CD4-positive, alpha-beta T cell treated with Interleukin-4 for 4 hours (primary cell): Measurements from ENCODE around the gene C1QBP.

Experiments
- DNase-seq: peaks from one replicate; pipeline ENCODE4 v3.0.0-alpha.2; 2020

The C1QBP gene, protein sequence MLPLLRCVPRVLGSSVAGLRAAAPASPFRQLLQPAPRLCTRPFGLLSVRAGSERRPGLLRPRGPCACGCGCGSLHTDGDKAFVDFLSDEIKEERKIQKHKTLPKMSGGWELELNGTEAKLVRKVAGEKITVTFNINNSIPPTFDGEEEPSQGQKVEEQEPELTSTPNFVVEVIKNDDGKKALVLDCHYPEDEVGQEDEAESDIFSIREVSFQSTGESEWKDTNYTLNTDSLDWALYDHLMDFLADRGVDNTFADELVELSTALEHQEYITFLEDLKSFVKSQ

DNA sequence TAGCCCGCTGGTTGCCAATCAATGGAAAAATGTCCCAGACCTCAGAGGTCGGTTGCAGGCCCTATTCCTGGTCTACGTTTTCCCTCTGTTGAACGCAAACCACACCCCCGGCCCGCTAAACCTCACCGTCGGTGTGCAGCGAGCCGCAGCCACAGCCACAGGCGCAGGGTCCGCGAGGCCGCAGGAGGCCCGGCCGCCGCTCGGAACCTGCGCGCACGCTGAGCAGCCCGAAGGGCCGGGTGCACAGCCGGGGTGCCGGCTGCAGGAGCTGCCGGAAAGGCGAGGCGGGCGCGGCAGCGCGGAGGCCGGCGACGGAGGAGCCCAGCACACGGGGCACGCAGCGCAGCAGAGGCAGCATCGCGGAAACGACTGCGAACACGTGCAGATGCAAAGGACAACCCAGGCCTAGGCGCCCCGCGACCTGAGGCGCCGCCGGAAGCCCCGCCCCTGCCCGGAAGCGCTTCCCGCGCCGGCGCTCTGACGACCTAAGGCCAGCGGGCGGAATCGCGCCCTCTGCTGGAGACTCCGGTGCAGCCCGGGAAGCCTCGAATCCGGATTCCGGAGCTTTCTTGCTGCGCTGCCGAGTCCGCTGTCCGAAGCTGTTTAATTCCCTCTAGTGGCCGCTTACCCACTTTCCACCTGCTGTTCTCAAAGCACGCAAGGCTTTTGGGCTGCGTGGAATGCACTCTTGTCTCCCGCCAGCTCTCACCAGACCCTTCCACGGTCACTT is at the start of gene C1QBP:
C1QBP (minus strand) TSS at position 440 of the 730 bp plus-strand sequence; CDS start at position 358, 82 bp downstream.
- peak; percentile 90 for DNase-seq

DNA sequence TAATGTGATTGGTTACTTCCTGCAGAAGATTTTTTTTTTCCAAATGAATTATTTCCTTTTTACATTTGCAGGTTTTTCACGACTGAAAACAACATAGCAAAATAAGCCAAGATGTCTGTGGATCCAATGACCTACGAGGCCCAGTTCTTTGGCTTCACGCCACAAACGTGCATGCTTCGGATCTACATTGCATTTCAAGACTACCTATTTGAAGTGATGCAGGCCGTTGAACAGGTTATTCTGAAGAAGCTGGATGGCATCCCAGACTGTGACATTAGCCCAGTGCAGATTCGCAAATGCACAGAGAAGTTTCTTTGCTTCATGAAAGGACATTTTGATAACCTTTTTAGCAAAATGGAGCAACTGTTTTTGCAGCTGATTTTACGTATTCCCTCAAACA is 49.8 kb upstream of the C1QBP start:
- no peak for DNase-seq

DNA sequence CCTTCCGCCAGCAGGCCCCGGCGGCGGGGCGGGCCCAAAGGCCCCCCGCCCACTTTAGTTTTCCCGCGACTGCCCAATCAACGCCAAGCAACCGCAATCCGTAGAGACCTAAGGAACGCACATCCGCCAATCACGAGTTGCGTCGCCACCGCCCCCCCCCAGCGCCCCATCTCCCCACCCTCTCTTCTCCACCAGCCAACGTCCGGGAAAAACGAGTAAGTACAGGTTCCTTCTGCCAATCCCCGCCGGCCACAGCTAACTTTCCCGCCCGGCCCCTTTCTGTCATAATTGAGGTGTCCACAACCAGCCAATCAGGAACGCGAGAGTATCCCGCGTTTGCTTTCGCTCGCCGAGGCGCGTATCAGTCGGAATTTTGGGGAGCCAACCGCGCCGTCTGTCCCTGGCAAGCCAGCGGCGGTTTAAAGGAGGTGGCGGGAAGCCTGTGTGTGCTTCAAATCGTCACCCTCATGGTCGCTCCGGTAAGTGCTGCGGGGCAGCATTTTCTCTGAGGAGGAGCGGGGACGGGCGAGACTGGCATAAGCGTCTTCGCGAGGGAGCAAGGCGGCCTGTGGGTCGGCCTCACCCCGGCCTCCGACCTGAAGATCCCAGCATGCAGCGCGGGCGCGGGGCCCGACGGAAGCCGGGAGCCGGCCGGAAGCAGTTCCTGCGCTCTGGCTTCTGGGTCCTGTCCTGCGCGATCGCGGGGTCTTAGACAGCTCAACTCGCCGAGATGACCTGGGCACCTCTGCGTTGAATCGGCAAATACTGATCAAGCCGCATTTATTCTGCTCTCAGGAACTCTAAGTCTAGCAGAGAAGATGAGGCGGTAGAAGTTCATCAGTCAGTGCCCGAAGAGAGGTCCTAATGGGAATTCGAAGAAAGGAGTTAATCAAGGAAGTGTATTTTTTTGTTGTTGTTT is 47.5 kb upstream of the C1QBP start, which contains the start of gene MIS12:
MIS12 (plus strand) TSS at position 361 of the 919 bp plus-strand sequence. CDS start 2,297 bp downstream, outside the sequence.
- DNase-seq = peak; percentile 99

DNA sequence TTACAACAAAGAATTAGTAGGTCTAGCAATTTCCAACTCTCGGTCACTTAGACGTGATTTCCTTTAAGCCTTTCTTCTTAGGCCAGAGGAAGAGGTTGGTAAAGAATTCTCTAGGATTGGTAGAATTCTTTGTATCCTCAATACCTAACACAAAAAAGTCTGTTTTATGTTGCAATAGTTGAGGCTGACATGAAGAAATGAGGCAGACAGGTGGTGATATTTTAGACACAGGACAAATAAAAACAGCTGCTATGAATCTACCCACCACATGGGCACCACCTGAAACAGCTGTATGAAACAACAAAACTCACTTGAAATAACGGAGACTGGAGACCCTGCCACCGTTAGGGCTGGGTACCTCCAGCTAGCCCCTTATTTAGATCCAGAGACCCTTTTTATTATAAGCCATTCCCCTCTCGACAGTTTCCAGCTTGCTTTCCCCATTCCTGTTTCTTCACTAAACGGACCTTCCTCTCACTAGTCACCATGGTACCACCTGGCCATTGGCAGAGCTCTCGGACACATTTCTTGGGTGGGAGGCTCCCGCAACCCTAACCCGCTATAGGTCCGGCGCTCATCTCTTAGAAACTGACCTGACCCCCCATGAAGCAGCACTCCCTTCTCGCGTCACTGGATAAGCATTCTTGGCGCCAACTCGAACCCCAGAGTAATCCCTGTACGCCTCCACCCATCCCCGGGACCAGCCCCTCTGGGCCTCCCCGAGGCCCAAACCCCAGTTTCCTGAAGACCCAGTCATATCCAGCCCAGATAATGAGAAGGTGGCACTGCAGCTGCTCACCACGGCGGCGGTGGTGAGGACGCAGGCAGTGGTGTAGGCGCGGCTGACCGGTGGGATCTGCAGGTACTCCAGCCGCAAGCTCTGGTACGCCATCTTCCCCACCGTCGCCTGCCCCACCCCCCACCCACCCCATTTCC is 46.6 kb upstream of the C1QBP start, which contains the start of gene DERL2:
DERL2 (minus strand) TSS at position 909 of the 936 bp plus-strand sequence; CDS start at position 892, 17 bp downstream.
- no peak for DNase-seq

DNA sequence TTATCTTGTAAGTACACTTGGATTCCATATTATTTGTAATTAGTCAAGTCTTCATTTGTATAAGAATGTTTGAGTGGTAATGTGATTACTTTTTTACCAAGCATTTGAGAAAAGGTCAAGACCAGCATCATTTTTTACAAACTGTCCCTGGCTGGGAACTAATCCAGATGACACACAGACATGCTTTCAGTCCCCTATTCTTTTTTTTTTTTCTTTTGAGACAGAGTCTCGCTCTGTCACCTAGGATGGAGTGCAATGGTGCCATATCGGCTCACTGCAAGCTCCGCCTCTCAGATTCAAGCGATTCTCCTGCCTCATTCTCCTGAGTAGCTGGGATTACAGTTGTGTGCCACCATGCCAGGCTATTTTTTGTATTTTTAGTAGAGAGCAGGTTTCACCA is 42.5 kb upstream of the C1QBP start:
- DNase-seq = no peak

DNA sequence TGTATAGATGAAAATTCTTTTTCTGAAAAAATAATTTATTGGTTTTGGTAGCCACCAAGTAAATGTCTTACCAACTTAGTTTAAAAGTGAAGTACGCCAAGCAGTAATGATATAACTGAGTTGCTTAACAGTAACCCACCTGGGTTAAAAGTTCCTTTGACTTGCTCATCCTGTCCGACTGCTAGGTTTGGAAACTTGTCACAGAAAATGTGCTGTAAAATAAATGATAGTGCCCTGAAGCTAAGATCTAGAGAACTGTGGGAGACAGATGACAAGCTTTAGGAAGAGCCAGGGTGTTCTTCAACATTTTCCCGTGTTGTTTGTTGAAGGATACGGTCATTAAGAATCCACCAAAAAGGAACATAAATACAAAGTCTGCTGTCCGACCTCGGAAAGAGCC is 42.0 kb upstream of the C1QBP start:
- DNase-seq = no peak

DNA sequence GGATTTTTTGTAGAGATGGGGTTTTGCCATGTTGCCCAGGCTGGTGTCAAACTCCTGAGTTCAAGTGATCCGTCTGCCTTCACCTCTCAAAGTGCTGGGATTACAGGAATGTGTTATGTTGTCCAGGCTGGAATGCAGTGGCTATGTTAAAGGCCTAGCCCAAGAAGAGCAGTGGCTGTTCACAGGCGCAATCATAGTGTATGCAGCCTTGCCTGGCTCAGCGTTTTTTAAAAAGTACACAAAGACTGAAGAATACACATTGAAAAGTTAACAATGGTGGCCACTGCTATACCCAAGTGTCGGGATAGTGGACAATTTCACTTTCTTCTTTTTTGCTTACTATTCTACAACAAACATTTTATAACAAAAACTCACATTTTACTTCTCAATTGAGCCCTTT is 40.0 kb upstream of the C1QBP start:
- no peak for DNase-seq

DNA sequence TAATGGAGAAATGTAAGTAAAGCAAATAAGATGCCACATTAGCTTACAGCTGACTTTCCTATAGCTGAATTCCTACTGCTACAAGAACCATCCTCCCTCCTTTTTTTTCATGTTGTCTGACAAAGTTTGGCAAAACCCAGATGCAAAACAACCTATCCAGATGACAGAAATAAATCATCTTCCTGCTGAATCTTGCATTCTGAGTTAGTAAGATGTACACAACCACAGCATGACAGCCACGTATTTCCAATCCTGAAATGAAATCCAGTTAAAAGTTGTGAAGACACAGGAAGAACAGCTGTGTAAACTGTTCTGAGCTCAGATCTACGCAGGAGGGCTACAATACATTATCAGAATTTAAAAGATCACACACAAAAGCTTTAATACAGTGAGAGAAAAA is 35.0 kb upstream of the C1QBP start:
- DNase-seq = no peak

DNA sequence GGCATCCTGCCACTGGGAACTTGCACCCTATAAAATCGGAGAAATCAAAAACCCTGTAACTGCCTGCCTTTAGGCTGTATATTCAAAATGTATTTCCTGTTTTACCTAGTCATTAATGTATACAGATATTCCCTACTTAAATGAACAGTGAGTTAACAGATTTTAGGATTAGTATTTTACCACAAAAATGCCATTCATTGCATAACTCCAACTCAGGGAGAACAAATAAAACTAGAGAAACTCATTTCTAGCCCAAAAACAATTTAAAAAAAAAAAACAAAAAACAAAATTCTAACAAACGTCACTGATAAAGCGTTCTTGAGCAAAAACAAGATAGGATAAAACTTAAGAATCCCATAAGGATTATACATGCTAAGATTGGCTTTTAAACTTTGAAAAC is 33.6 kb upstream of the C1QBP start:
- no peak for DNase-seq

DNA sequence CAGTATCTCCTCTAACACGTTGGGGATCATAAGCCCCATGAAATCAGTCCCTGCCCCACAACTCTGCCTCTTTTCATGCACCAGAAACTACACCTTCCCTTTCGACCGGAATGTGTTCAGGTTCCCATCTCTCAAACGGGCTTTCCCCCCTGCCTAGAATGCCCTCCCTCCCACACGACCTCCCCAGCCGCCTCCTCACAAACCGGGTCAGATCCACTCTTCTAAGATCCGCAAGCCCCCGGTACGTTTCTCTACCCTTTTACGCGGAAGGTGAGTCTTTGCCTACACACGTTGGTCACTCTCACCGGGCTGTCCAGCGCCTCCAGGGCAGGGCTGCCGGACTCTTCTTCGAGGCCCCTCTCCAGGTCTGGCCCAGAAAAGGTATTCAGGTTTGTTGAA is 29.1 kb upstream of the C1QBP start:
- no peak for DNase-seq

DNA sequence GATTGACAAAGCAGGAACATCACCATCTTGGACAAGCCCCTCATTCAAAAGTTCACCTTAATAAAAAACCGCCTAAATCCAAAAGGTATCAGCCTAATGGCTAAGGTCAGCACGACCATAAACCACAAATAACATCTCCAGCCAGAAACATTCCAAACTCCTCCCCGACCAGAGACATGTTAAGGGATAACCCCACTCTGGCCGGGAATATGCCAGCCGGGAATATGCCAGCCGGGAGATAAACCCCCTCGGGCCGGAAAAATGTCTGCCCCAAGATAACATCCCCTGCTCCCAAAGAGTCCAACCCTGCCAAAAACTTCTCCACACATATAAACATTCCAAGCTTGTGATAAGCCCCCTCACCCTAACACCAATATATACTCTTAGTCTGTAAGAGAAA is 28.5 kb upstream of the C1QBP start:
- no peak for DNase-seq

DNA sequence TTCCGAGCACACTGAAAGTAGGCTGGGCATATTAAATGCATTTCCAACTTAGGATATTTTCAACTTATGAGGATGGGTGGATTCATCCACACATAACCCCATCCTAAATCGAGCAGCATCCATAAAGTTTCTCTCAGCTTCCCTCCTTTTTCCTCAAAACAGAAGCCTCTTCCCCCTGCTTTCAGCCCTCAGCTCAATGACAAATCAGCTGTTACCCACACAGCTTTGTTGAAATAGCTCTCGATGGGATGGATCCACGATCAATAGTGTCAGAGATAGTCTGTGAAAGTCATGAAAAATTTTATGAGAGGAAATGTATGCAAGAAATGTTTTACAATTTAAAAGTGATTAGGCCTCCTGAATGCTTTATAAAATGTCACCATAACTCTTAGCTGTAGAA is 27.3 kb upstream of the C1QBP start:
- no peak for DNase-seq

DNA sequence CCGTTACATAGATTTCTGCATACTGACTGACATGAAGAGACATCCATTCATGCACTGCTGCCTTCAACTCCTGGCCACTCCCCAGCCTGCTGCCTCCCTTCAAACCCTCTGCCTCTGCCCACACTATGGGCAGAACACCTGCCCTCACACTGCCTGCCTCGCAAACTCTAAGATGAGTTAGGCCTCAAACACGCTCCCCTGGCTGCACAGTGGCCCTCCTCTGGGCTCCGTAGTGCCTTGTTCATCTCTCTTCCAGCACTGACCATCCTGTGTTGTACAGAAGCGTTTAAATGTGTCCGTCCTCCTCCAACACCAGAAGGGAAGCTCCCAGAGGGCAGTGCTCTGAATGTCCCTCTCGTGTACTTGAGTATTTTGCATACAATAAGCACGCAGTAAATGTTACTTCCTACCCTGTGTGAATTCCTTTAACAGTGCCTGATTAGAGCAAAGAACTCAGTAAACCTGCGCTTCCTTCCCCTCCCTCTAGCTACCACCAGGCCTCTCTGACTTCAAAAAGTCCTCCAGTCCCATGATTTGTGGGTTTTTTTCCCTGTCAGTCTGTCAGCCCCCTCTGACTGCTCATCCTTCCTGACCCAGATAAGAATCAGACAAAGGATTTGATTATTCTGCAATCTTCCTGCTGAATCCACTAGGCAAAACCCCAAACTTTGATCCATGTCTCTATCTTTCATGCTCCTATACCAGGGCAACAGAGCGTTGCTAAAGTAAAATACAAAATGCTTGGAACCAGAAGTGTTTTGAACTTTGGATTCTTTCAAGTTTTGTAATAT is 26.0 kb upstream of the C1QBP start:
- no peak for DNase-seq

DNA sequence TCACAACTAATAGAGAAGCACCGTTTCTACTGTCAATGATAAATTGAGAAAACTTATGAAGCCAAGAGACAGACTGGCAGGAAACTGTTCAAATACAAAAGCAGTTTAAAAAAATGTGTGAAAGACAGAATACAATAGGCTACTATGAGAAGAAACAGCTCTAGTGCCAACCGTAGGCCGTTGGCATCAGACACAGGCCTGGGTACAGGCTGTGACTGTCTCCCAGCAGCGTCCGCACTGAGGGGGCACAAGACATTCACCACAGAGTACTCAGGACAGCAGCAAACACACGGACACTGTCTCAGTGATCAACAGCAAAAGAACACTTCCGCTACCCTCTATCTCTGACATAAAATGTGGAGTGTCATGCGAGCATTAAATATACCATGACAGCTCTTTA is 7.8 kb upstream of the C1QBP start:
- DNase-seq = no peak

DNA sequence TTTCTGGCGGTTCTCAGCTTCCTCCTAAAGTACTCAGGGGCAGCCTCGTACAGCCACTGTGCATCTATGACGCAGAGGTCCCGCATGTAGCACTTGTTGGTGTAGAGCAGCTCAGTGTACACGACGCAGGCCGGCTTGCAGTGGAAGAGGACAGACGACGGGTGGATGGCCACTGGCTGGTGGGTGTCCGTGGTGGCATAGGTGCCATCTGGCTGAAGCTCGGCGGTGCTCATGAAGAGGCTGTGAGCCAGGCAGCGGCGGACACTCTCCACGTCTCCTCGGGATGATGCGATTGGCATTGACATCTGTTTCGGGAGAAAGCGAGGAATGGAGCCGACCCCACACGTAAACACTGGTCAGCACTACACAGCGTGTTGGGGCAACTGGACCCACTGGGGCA is 5.3 kb upstream of the C1QBP start:
- no peak for DNase-seq

DNA sequence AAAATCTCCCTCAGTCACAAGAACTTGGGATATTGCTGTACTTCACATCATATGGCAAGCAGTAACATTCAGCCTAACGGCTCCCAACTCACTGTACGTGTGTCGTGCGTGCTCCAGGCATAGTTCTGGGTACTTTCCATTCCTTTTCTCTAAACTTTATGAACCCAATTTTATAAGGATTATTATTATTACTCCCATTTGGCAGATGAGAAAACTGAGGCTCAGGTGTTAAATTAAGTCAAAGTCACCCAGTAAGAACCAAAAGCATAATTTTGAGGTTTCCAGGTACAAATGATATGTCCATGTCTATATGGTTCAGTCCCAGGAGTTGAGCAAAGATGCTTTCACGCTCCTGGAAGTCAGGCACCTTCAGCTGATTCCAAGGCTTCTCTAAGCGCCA is 4.8 kb upstream of the C1QBP start:
- no peak for DNase-seq

DNA sequence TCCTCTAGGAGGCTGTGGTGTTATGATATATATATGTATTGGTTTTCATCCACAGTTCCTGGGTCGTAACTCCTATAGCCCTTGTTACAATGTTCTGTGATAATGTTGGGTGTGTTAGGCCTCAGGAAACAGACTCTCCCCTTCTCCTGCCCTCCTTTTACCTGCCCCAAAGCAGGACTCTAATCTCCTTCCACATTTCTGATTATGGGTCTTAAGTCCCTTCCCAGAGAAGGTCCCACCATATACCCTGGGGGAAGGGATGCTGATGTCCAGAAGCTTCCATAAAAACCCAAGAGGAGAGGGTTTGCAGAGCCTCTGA is 450 bp upstream of the C1QBP start:
- no peak for DNase-seq

DNA sequence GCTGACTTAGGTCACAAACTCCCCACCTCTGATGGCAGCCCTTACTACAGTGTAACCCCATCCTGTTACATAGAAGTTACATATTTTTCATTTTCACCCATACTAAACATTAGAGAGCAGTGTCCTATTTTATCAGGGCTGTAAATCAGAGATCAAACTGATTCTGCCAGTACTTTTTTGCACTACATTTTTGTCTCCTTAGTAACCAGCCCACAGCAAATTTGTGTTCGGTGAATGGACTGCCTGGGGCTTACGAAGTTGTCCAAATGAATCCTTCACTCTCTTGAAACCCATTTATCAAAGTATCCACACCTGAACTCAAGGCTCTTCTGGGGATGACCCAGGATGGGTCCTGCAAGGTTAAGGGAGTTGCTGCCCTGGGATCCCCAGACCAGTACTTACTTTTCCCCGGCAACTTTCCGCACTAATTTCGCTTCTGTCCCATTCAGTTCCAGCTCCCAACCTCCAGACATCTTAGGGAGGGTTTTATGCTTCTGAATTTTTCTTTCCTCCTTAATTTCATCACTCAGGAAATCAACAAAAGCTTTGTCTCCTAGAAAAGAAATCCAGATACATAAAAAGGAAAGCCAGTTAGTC is 1.1 kb downstream of the C1QBP start:
- no peak for DNase-seq

DNA sequence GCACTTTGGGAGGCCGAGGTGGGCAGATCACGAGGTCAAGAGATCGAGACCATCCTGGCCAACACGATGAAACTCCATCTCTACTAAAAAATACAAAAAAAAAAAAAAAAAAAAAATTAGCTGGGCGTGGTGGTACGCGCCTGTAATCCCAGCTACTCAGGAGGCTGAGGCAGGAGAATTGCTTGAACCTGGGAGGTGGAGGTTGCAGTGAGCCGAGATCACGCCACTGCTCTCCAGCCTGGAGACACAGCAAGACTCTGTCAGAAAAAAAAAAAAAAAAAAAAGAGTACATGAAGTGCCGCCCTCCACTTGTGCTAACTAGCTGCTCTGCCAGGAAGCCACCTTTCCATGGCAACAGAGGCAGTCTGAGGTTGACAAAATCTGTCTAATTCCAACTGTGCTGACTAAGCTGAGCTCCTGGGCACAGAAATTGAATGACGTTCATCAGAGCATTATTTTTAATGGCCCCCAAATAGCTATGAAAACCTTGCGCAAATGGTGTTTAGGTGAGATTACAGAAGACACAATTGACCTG is 3.1 kb downstream of the C1QBP start:
- DNase-seq = peak; percentile 4

DNA sequence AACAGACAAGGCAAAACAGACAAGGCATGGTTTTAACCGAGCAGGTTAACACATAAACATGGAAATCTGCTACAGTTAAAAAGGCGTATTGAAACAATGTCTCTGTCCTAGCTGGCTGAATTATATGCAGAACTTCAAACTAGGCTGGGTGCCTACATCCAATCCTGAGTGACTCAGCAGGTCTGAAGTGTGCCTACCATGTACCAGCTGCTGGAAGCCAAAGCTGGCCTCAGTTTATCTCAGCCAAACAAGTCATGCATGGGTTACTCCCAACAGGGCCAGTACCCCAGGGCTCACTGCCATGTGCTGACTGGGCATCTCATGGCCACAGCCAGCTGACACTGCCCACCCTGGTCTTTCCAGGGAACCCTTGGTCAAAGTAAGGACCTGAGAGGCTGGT is 4.0 kb downstream of the C1QBP start:
- DNase-seq = no peak
